OCI-LY7 (cell line): ENCODE data around the gene DPYSL4. TPM values are rescaled to one million over a fixed set of nuclear protein-coding genes. Genes with fewer than 3 reads are reported as not detected.

Experiments
- BruUV-seq: library from RNA; stranded (reverse); fragments of 400-500 nt; replicated peaks from 2 replicates; lab custom pipeline; 2021; lab: Mats Ljungman, UMichigan
- CTCF ChIA-PET: fragments of 300-600 bp; sonication (Branson Sonifier 250); formaldehyde crosslinking; loops from one replicate; lab custom pipeline; 2022; ENCODE audit warnings: antibody characterized with exemption; ENCODE audit not compliant: unreplicated experiment; lab: Charles Lee
- POLR2A ChIA-PET: fragments of 300-600 bp; sonication (Branson Sonifier 250); formaldehyde crosslinking; loops from one replicate; lab custom pipeline; 2022; ENCODE audit warnings: antibody characterized with exemption; lab: Charles Lee
- DNase-seq: peaks from one replicate; pipeline ENCODE4 v3.0.0-alpha.2; 2015; ENCODE audit warnings: low spot score
- H2AFZ ChIP-seq: fragments of 200-600 bp; sonication (generic), shearing (Covaris generic); 2 replicates; pipeline ENCODE4 v1.6.1; 2014; ENCODE audit warnings: mild to moderate bottlenecking, antibody characterized with exemption, low read length, moderate library complexity
- H3K27ac ChIP-seq: fragments of 200-600 bp; sonication (generic); 2 replicates; pipeline ENCODE4 v1.5.1; 2014; ENCODE audit warnings: mixed run types, low read depth, mild to moderate bottlenecking, moderate library complexity, low read length, inconsistent platforms; ENCODE audit not compliant: poor library complexity, severe bottlenecking
- H3K36me3 ChIP-seq: fragments of 200-600 bp; sonication (generic); 2 replicates; pipeline ENCODE4 v1.6.1; 2014; ENCODE audit warnings: mild to moderate bottlenecking, antibody characterized with exemption, low read length, moderate library complexity, mixed read lengths; ENCODE audit not compliant: insufficient read depth
- H3K4me1 ChIP-seq: fragments of 200-600 bp; sonication (generic); 2 replicates; pipeline ENCODE4 v1.5.1; 2014; ENCODE audit warnings: mild to moderate bottlenecking, low read length; ENCODE audit not compliant: insufficient read depth, poor library complexity, severe bottlenecking
- H3K4me2 ChIP-seq: fragments of 200-600 bp; sonication (generic); 2 replicates; pipeline ENCODE4 v1.6.1; 2014; ENCODE audit warnings: mild to moderate bottlenecking, low read length
- H3K4me3 ChIP-seq: fragments of 200-600 bp; sonication (generic); 2 replicates; pipeline ENCODE4 v1.5.1; 2014; ENCODE audit warnings: mild to moderate bottlenecking, low read depth, low read length; ENCODE audit not compliant: poor library complexity, severe bottlenecking
- H3K79me2 ChIP-seq: fragments of 200-600 bp; sonication (generic); 2 replicates; pipeline ENCODE4 v1.6.1; 2016; ENCODE audit warnings: low read depth, mild to moderate bottlenecking, low read length, moderate library complexity, mixed read lengths; ENCODE audit not compliant: insufficient read depth
- H3K9me2 ChIP-seq: fragments of 200-600 bp; sonication (generic); 2 replicates; pipeline ENCODE4 v1.6.1; 2016; ENCODE audit warnings: mild to moderate bottlenecking, low read length, mixed read lengths; ENCODE audit not compliant: insufficient read depth
- H3K9me3 ChIP-seq: fragments of 200-600 bp; sonication (generic); 2 replicates; pipeline ENCODE4 v1.6.1; 2014; ENCODE audit warnings: mild to moderate bottlenecking, mixed run types, low read length, mixed read lengths
- H4K20me1 ChIP-seq: fragments of 200-600 bp; sonication (generic); 2 replicates; pipeline ENCODE4 v1.6.1; 2014; ENCODE audit warnings: mild to moderate bottlenecking, antibody characterized with exemption, low read length, moderate library complexity, mixed read lengths; ENCODE audit not compliant: insufficient read depth
- CTCF ChIP-seq: fragments of 200-600 bp; sonication (generic); conservative IDR thresholded peaks from 2 replicates; pipeline ENCODE4 v1.5.1; 2014; ENCODE audit warnings: mild to moderate bottlenecking, antibody characterized with exemption, low read length, moderate library complexity, mixed read lengths
- EZH2phosphoT487 ChIP-seq: fragments of 200-600 bp; sonication (generic); IDR thresholded peaks from 2 replicates; pipeline ENCODE4 v1.6.1; 2018; ENCODE audit warnings: low read depth, borderline replicate concordance, mild to moderate bottlenecking, mixed run types, antibody characterized with exemption, low read length, moderate library complexity, mixed read lengths
- intact Hi-C: fragments of 100-400 bp; cut with micrococcal nuclease; formaldehyde crosslinking; loops from one replicate; pipeline ENCODE4 v1.10.0; 2022; ENCODE audit not compliant: unreplicated experiment
- total RNA-seq, 2 experiments: library from RNA; depleted of rRNA in 1 of 2; stranded (reverse); fragments of >200 nt in 1 of 2; shearing (Covaris generic) in 1 of 2; gene quantifications; 2 replicates each; pipeline ENCODE4 v1.2.3, GENCODE V29; 2014 to 2022

The DPYSL4 gene
- total RNA-seq, 2 experiments from 2014 or later: not detected

- no peak overlapping the region for H3K4me2 ChIP-seq
- H3K27ac ChIP-seq: no peak overlapping the region
- H2AFZ ChIP-seq: no peak overlapping the region
- no peaks in the 10 kb centered on the region for H3K4me1 ChIP-seq
- H3K9me2 ChIP-seq: no peaks in the 10 kb centered on the region
- DNase-seq: no peak
- no peaks in the 10 kb centered on the region for H3K79me2 ChIP-seq
- no TSS peak for BruUV-seq
- H3K4me3 ChIP-seq: no peak overlapping the region
- no peaks in the 10 kb centered on the region for H3K36me3 ChIP-seq
- ChIA-PET CTCF (no interaction called here), POLR2A (no interaction called here)
- intact Hi-C loops: no loop called here
- no peaks in the 10 kb centered on the region for H4K20me1 ChIP-seq
- no peaks in the 10 kb centered on the region for H3K9me3 ChIP-seq
- TF ChIP-seq CTCF: no peak
- no peak for TF ChIP-seq EZH2phosphoT487
Measured at GRCh38 chr10:132138133-132138532, 48.6 kb upstream of the DPYSL4 start.

- BruUV-seq: no TSS peak
- Histone ChIP-seq H3K4me1 (no peaks in the 10 kb centered on the region), H3K9me3 (no peaks in the 10 kb centered on the region), H3K4me3 (no peak overlapping the region), H3K79me2 (no peaks in the 10 kb centered on the region), H3K4me2 (no peak overlapping the region), H3K9me2 (no peaks in the 10 kb centered on the region), H2AFZ (no peak overlapping the region), H3K27ac (no peak overlapping the region), H4K20me1 (no peaks in the 10 kb centered on the region), H3K36me3 (no peaks in the 10 kb centered on the region)
- ChIA-PET POLR2A (no interaction called here), CTCF (no interaction called here)
- intact Hi-C loops: no loop called here
- no peak for DNase-seq
- TF ChIP-seq CTCF (no peak), EZH2phosphoT487 (no peak)
Measured at GRCh38 chr10:132138596-132138995, 48.2 kb upstream of the DPYSL4 start.

- no peak overlapping the region for H3K4me3 ChIP-seq
- no peak for TF ChIP-seq CTCF
- TF ChIP-seq EZH2phosphoT487: no peak
- no peaks in the 10 kb centered on the region for H3K9me2 ChIP-seq
- DNase-seq: no peak
- H3K4me1 ChIP-seq: no peaks in the 10 kb centered on the region
- BruUV-seq: no TSS peak
- H2AFZ ChIP-seq: no peak overlapping the region
- POLR2A ChIA-PET: no interaction called here
- H3K79me2 ChIP-seq: no peaks in the 10 kb centered on the region
- no peaks in the 10 kb centered on the region for H4K20me1 ChIP-seq
- no peak overlapping the region for H3K27ac ChIP-seq
- H3K4me2 ChIP-seq: no peak overlapping the region
- H3K36me3 ChIP-seq: no peaks in the 10 kb centered on the region
- no peaks in the 10 kb centered on the region for H3K9me3 ChIP-seq
- CTCF ChIA-PET: no interaction called here
- intact Hi-C loops: no loop called here
Measured at GRCh38 chr10:132139526-132139925, 47.2 kb upstream of the DPYSL4 start.
